Measurements from ENCODE around the gene EGLN2. TPM values are rescaled to one million over a fixed set of nuclear protein-coding genes. Genes with fewer than 3 reads are reported as not detected.
"Not testable (repeated sequence)": the region's sequence is repeated elsewhere in the genome, so short reads cannot be mapped to it uniquely, and the experiment has no call there.

The EGLN2 gene
- total and polyA plus RNA-seq, 9 of the 15 experiments (the other 6 are each of a cell fraction or from before 2014, with no cell fraction given): 9.6 to 114 (median 71.0) TPM

GRCh38 chr19:40826699-40827385, 27.9 kb downstream of the EGLN2 start:
- TSS peak; percentile 64 for BruUV-seq (replicated peaks)
- H2AFZ ChIP-seq (ENCODE audit: low read depth, low read length): peak overlapping the region; percentile 82
- H3K79me2 ChIP-seq (ENCODE audit: control insufficient read depth, insufficient read depth, low read length); intact Hi-C loops (cut with micrococcal nuclease); in situ Hi-C loops (cut with MboI); H3K9me3 ChIP-seq (replicated peaks; ENCODE audit: control insufficient read depth, insufficient read depth, low read depth, low read length); H3K27me3 ChIP-seq (ENCODE audit: control insufficient read depth in 2 of 2, insufficient read depth in 2 of 2, low read length in 2 of 2); POLR2A ChIA-PET; H3K4me3 ChIP-seq; H3K9me1 ChIP-seq (ENCODE audit: control insufficient read depth, insufficient read depth, low read length); CTCF ChIA-PET (ENCODE audit: low intra/inter-chr PET ratio); H3K36me3 ChIP-seq (ENCODE audit: control insufficient read depth, insufficient read depth, low read length); H4K20me1 ChIP-seq (replicated peaks; ENCODE audit: control insufficient read depth, insufficient read depth, low read length); FAIRE-seq; TF ChIP-seq MYC (CRISPR knock-in tag; IDR thresholded peaks at IDR 0.05; ENCODE audit: borderline replicate concordance, low read depth): not testable (repeated sequence)
- ATAC-seq: peak; percentile 67
- peak overlapping the region; percentile 73 for H3K4me2 ChIP-seq (ENCODE audit: insufficient read depth, low read length)
- DNase-seq (ENCODE audit: extremely low read depth in 1 of 4, low spot score in 3 of 4): peak in 1 of 4 experiments; percentile 72
- peak overlapping the region in 1 of 2 experiments; percentile 56; a peak in 2 of 4 replicates for H3K9ac ChIP-seq (ENCODE audit: insufficient read depth in 1 of 2, low read depth in 2 of 2, low read length in 2 of 2)
- H3K27ac ChIP-seq (ENCODE audit: extremely low read depth, low read depth, low read length): peak overlapping the region; percentile 47; the same call in 1 of the 3 replicates
- WGBS (ENCODE audit: insufficient coverage, low coverage, missing lambda C conversion rate): 54% methylated on average over 29 of the region's 29 CpGs
- H3K4me1 ChIP-seq (replicated peaks in 1 of 2; ENCODE audit: control insufficient read depth in 2 of 2, insufficient read depth in 2 of 2, low read length in 2 of 2): peaks cover 42 to 48% of the 10 kb centered on the region in 2 experiments
- peak in 1 of 2 experiments; percentile 57; a peak in 1 of 4 replicates for TF ChIP-seq MLLT1 (IDR thresholded peaks at IDR 0.05)
- TF ChIP-seq MEIS2 (IDR thresholded peaks at IDR 0.05; ENCODE audit: partially characterized antibody): peak; percentile 32
- TF ChIP-seq THRAP3 (IDR thresholded peaks at IDR 0.05; ENCODE audit: borderline replicate concordance): peak; percentile 89; the same call in 1 of the 2 replicates
- peak; percentile 40 for TF ChIP-seq CBFA2T3 (IDR thresholded peaks at IDR 0.05)
- TF ChIP-seq MAX (CRISPR knock-in tag; IDR thresholded peaks at IDR 0.05): peak; percentile 66; the same call in 1 of the 2 replicates
- TF ChIP-seq NKRF (IDR thresholded peaks at IDR 0.05; ENCODE audit: borderline replicate concordance): 0 out of 2 replicates have a peak, but pooled peaks have one; percentile 26
- 0 out of 2 replicates have a peak, but pooled peaks have one; percentile 14 for TF ChIP-seq DPF2 (IDR thresholded peaks at IDR 0.05)
- TF ChIP-seq MYC (IDR thresholded peaks at IDR 0.05; ENCODE audit: low read depth, low read length): 0 out of 2 replicates have a peak, but pooled peaks have one; percentile 12
- TF ChIP-seq SMARCA5 (IDR thresholded peaks at IDR 0.05): 0 out of 2 replicates have a peak, but pooled peaks have one; percentile 31
- 0 out of 2 replicates have a peak, but pooled peaks have one; percentile 22 for TF ChIP-seq CXXC5 (CRISPR knock-in tag; IDR thresholded peaks at IDR 0.05)
- 0 out of 2 replicates have a peak, but pooled peaks have one; percentile 29 for TF ChIP-seq ZNF592 (IDR thresholded peaks at IDR 0.05)
- TF ChIP-seq C11orf30 (IDR thresholded peaks at IDR 0.05; ENCODE audit: low read depth): peak; percentile 59
- TF ChIP-seq ZNF316 (IDR thresholded peaks at IDR 0.05): peak; percentile 61
- 0 out of 2 replicates have a peak, but pooled peaks have one; percentile 30 for TF ChIP-seq LARP7 (IDR thresholded peaks at IDR 0.05)

Data from K562 (cell line).